Posterior vena cava (tissue), 2 donors: ENCODE data around the gene AKIP1. TPM values are rescaled to one million over a fixed set of nuclear protein-coding genes. Genes with fewer than 3 reads are reported as not detected.
A peak's percentile ranks its signal among the peaks of the same experiment; 100 is the strongest.

ENCODE experiments used
- DNase-seq: peaks from one replicate; pipeline ENCODE4 v3.0.0-alpha.2; 2020; ENCODE audit warnings: low spot score
- intact Hi-C, 2 donors: fragments of 100-400 bp; cut with DNase I; formaldehyde crosslinking; loops; one replicate each; pipeline versions ENCODE4 v1.14.1 to v1.14.2; 2022 to 2023
- total RNA-seq, 2 donors: library from RNA; stranded (reverse); fragmentation: NEBNext Ultra II Directional; extraction: Animal tissue kit (Norgen Biotek cat#: 25700); gene quantifications; one replicate each; pipeline ENCODE4 v1.2.1, GENCODE V29; 2021
- donor health status: DM: yes; HTN: yes; CAD: no.
- donor health status: DM: yes; HTN: yes; CAD: no.

The AKIP1 gene
- total RNA-seq, 2 donors from 2014 or later = 15.4 to 19.1 TPM

DNA sequence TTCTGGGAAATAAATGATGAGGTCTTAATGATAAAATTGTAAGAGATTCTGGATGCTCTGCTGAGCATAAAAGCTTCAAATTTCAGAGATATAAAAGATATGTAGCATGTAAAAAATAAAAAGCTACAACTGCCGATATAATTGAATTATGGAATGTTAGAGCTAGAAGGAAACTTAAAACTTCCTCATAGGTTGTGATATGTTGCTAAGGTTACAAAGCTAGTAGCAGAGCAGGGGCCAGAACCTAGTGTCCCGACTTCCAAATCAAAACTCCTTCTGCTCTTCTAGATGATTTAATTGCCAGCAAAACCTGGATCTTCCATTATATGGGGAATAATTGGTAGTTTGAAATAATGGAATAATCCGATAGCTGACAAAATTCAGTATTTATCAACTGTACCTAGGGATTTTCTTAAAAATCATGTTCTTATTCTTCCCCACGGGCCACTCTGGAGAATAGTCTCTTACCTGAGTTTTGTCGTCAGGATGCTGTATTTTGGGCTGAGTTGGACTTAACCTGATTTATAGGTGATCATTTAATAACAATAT lies 31.6 kb downstream of the AKIP1 start, which contains the start of gene ASCL3:
ASCL3 (minus strand) TSS at position 499 of the 549 bp plus-strand sequence. CDS start 4,855 bp downstream, outside the sequence.
- no peak for DNase-seq
- intact Hi-C loops = no loop called here

DNA sequence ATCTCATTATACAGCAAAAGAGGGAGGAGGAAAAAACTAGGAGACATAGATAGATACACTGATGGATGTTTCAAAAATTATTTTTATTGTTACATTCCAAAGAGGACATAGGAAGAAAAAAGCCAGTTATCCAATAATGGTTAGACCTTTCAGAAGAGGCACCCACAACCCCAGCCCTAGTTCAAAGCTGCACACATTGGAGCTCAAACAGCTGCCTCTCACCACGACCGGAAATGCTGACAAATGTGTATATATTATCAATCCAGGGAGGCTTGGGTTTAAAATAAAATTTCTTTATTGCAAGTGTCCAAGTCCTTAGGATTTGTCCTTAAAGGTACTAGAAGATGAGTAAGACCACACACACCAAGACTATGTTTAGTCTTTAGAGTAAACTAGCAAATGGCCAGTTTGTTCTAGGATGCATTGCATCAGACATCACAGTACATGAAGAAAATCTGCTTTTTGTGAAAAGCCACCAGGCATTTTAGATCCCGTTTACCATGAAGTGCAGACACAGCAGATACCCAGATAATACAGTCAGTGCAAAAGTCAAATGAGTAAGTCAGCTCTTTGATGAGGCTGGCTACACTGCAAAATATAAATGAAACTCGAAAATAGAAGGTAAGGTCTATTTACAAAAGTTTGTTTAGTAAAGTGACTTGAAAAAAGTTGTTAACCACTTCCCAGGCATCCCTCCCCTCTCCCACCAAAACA lies 36.4 kb downstream of the AKIP1 start:
- intact Hi-C loops = no loop called here
- DNase-seq = no peak

DNA sequence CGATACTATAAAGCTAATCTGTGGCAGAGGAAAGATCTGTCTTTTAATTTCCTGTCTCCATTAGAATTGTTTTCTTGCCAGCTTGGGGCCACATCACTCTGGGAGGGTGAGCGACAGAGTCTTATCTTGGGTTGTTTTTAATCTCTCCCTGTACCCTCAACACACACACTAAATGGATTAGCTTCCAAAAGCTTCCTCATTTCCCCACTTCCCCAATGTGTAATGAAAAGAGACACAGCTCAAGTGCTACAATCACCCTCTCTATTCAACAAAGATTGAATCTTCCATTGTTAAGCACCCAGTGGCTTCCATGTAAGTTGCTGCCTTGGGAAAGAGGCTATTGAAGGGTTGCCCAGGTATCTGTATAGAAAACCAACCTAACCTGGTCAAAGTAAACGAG lies 37.9 kb downstream of the AKIP1 start:
- intact Hi-C loops = no loop called here
- no peak for DNase-seq

DNA sequence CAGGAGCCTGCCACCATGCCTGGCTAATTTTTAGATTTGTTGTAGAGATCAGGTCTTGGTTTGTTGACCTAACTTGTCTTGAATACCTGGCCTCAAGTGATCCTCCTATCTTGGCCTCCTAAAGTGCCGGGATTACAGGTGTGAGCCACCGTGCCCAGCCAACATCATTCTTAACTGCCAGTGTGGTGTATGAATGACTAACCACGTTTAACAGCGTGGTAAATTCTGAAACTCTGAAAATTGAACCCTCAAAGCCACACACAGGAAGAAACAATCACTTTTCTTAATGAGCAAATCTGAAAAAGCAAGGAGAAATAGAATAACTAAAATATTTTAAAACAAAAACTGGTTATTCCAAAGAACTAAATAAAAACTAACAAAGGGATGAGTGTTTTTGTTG lies 45.9 kb downstream of the AKIP1 start:
- intact Hi-C loops = loop anchor here (5.0 to 10.0 kb wide), 2 partner anchors 45 to 732 kb away; partner anchors contain the start of gene AKIP1 (in 1 of the 2)
- no peak for DNase-seq

DNA sequence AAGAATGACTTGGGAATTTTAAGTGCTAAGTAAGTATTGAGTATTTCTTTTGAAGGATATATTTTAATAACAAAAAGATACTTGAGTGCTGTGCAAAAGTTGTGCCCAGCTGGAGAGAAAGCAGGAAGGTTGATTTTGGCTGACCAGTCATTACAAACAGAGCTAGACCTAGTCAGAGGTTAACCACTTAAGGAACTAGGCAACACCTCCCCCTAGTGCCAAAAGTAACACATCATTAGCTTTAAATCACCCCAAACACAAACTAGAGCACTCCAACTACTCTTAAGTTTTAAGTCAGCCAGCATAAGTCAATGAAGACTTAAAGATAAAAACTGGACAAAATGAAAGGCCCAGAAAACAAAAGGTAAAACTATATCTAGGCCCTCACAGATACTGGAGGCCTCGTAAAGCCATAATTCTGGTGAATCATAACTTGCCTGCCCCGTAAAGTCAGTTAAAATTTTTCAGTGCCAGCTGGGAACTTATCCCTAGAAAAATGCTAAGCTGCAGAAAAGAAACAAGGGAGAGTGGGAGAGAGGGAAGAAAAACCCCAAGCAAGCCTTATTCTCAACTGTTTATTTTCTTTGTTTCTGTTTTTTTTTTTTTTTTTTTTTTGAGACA lies 48.7 kb downstream of the AKIP1 start:
- no peak for DNase-seq
- intact Hi-C loops = loop anchor here (5.0 to 10.0 kb wide), 2 partner anchors 47 to 735 kb away; partner anchors contain the start of gene AKIP1 (in 1 of the 2)

DNA sequence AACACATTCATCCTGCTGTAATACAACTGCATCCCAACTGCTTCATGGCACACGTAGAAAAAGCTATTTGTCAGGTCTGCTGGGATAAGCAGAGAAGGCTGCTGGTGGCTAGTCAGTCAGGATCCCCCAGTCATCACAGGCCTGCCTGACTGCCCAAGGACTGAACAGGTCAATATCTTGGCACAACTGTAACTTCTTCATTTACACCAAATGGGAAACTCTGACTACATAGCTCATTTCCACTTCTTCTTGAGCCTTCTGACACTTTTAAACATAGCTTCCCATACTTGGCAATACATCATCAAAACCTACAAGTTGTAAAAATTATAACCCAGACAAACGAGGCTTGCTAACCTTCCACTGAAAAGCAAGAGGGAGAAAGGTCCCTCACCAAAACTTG lies 50.4 kb downstream of the AKIP1 start:
- DNase-seq = no peak
- intact Hi-C loops = no loop called here

DNA sequence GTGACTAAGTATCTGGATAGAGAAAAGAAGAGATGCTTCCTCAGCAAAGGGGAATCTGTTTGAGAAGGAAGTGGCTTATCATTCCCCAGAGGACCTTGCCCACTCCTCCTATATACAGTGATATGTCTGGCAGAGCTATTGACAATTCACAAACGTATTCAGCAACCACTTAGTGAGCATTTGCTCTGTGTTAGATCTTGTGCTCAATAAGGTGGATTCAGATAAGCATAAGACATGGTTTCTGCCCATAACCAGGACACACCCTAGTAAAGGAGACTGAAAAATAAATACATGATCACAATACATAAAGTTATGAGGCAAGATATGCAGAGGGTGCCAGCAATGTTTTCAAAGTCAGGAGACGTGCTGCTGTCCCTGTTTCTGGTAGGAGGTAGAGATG lies 51.9 kb downstream of the AKIP1 start:
- intact Hi-C loops = no loop called here
- no peak for DNase-seq

DNA sequence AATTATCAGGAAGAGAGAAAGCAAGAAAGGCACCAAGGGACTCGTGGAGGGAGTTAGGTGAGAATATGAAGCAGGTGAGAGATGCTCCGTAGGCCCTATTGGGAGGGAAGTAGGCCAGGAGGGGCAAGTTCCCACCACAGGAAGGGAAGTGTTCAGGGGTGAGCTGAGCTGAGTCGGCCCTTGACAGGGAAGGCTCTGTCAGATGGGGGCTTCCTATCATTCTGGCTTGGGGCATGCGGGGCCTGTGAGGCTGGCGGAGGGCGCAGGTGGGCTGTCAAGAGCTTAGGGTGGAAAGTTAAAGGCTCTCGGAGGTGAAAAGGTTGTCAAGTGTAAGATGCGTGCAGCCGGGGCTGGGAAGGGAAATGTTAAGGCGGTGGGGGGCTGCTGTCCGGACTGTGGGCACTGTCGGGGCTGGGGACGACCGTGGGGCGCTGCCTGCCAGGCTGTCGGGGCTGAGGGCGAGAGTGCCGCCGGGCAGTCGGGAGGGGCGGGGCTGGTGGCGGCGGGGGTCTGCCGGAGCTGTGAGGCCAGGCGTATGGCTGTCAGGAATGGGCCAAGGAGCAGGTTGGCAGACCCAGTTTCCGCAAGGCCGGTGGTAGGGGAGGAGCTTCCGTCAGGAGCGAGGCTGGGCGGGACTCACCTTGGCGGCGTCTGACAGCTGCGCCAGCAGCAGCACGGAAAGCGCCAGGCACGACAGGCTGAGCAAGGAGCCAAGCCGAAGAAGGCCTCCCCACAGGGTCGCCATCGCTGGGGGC lies 52.8 kb downstream of the AKIP1 start:
- DNase-seq = peak; percentile 92
- intact Hi-C loops = no loop called here

DNA sequence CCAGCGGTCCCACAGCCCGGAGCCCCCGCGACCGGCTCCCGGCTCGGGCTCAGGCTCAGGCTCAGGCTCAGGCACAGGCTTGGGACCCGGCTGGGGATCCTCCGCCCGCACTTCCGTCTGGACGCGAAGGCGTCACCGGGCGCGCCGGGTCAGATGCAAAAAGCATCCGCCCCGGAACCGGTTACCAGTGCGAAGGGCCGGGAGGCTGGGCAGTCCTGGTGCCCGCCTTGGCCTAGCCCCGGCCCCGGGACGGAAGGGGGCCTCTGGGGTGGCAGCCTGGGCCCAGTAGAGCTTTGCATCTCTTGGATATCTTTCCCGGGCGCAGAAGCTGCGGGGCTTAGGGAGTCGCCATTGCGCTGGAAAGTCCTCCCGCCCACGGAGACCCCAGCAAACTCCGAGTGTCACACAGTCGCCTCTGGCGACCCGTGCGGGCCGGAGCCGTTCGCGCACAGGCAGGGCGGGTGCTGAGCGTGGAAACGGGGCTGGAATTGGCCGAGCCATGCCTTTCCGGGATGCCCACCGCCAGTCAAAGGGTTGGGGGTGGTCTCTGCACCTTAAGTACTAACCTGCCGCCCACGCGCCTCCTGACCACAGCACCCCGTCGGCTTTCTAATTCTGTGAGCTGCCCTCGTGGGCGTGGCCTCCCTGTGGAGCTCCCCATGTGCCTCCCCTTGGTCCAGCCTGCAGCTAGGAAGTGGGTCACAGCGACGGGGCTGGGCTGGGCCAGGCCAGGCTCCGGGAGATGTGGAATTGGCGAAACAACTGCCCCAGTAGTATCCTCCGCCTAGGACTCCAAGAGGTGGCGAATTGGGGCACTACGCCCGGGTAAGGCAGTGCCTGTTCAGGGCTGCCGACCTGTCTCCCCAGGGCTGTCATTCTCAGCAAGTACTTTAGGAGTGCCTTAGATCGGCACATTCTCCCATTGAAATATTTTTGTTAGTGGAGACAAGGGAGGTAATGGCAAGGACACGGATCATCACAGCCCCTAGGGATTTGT lies 53.6 kb downstream of the AKIP1 start, which contains the start of gene TMEM9B:
TMEM9B (minus strand) TSS at position 119 of the 997 bp plus-strand sequence. CDS start 129 bp downstream, outside the sequence.
- intact Hi-C loops = no loop called here
- peak; percentile 98 for DNase-seq

DNA sequence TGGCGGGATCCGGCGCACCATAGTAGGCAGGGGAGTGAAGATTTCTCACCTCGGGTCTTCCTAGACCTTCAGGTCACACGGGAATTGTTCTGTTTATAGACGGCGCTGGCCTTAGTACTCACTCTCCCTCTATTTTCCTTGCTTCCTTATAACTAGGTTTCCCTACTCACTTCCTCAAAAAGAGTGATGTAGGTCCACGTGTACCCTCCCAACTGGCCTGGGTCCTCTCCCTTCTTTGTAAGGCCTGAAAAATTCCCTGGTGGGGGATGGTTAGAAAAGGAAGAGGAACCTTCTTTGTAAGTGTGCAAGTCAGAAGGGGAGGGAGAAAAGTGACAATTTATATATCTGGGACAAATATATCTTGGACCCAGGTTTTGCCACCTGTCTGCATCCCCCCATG lies 56.2 kb downstream of the AKIP1 start:
- DNase-seq = no peak
- intact Hi-C loops = no loop called here

Other genes with a start within 250 kb of the AKIP1 start
- 10 to 100 TPM in 1 of 2 donors, 1 to 10 TPM in 1; 5.9 to 13.4 TPM for gene TRIM66, start 228.5 kb upstream of the AKIP1 start, total RNA-seq
- 100 to 1,000 TPM; 610 to 698 TPM for gene RPL27A, start 228.4 kb upstream of the AKIP1 start, total RNA-seq
- gene C11orf16, start 21.8 kb downstream of the AKIP1 start, total RNA-seq = not detected
- not detected for gene ASCL3, start 31.8 kb downstream of the AKIP1 start, total RNA-seq
- 10 to 100 TPM; 20.6 to 26.1 TPM for gene TMEM9B, start 53.3 kb downstream of the AKIP1 start, total RNA-seq
- gene NRIP3, start 92.8 kb downstream of the AKIP1 start, total RNA-seq = 1 to 10 TPM; 3.1 to 6.0 TPM
- 1 to 10 TPM; 2.5 to 7.4 TPM for gene SCUBE2, start 180.4 kb downstream of the AKIP1 start, total RNA-seq